ENCODE data around the gene LCN6. TPM values are rescaled to one million over a fixed set of nuclear protein-coding genes. Genes with fewer than 3 reads are reported as not detected.

LCN6 gene
- total RNA-seq, 1 experiment from 2014 or later: not detected

- TF ChIP-seq, protein P1, sequence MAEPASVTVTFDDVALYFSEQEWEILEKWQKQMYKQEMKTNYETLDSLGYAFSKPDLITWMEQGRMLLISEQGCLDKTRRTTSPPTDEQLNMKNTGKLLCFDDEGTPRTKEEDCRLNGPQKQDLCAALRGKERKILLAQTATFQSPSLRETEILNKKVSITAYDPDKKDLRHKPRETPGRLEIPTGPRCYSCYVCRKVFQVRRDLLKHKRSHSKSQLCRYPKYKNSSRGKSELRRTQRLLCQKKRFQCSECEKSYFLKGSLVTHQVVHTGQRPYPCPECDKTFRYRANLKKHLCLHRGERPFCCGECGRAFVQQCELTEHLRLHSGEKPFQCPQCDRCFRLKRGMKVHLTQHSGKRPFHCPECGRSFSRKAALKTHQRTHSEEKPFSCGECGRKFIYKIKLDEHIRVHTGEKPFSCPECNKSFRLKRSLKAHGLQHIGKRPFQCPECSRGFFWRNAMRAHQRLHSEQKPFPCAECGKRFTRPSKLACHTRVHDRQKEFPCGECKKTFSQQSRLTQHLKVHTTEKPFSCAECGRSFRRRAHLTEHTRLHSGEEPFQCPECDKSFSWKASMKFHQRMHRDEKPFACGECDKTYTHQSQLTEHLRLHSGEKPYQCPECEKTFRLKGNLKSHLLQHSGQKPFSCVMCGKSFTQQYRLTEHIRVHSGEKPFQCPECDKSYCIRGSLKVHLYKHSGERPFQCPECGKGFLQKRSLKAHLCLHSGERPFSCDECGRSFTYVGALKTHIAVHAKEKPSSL (CRISPR knock-in tag; conservative IDR thresholded peaks at IDR 0.05): no peak
- TF ChIP-seq CBFB (CRISPR knock-in tag; IDR thresholded peaks at IDR 0.05; ENCODE audit: low read depth): no peak
- TF ChIP-seq RORB (CRISPR knock-in tag; IDR thresholded peaks at IDR 0.05): no peak
- TF ChIP-seq ZSCAN18 (CRISPR knock-in tag; IDR thresholded peaks at IDR 0.05): no peak
- TF ChIP-seq CDX4 (CRISPR knock-in tag; IDR thresholded peaks at IDR 0.05; ENCODE audit: borderline replicate concordance): no peak
Observed at GRCh38 chr9:136757328-136757727, 9.0 kb upstream of the LCN6 start (continued).

DNA sequence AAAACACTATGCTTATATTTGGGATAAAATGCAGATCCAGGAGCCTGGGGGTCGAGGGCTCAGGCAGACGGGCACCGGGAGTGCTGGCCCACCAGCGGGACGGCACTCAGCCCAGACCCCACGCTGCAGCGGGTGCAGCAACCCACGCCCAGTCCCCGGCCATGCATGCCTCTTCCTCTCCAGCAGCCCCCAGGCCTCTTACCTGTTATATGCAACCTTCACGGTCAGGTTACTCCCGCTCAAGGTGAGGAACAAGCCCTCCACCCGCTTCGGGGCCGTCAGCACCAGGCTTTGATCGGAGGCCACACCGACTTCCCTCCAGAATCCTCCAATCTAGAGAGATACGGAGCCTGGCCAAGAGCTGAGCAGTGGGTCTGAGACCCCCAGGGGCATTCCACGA, 8.5 kb upstream of the LCN6 start:
- Mint-ChIP-seq H3K36me3 (peaks cover 8% of the 10 kb centered on the region), H3K27ac (no peak overlapping the region), H3K4me1 (peaks cover 8% of the 10 kb centered on the region), H3K9me3 (peaks cover 24% of the 10 kb centered on the region), H3K27me3 (ENCODE audit: low read depth) (no peaks in the 10 kb centered on the region; the same call in 1 of the 2 replicates), H3K4me3 (no peak overlapping the region)
- ChIA-PET POLR2A (no interaction called here), CTCF (interaction anchor here (0.9 to 2.2 kb wide), 3 partner anchors 20 to 51 kb away, joined by 3 to 31 read pairs (median 7); partner anchors contain the start of gene RABL6)
- DNase-seq (ENCODE audit: low spot score) (no peak), ATAC-seq (no peak)
- no peak for TF ChIP-seq ATF3 (CRISPR knock-in tag; conservative IDR thresholded peaks at IDR 0.05)
- no peak for TF ChIP-seq CTCF (IDR thresholded peaks at IDR 0.05)

- POLR2A ChIA-PET: no interaction called here
- H3K27me3 Mint-ChIP-seq (ENCODE audit: low read depth): peaks cover 3% of the 10 kb centered on the region; the same call in 1 of the 2 replicates
Observed at GRCh38 chr9:136756134-136756438, 7.8 kb upstream of the LCN6 start.

More at GRCh38 chr9:136756134-136756438, 7.8 kb upstream of the LCN6 start:
- no peak for ATAC-seq
- H3K36me3 Mint-ChIP-seq: peaks cover 11% of the 10 kb centered on the region
- no peak for TF ChIP-seq CREB1 (CRISPR knock-in tag; IDR thresholded peaks at IDR 0.05)
- TF ChIP-seq ETV6 (CRISPR knock-in tag; IDR thresholded peaks at IDR 0.05): no peak
- no peak for TF ChIP-seq ZNF396 (CRISPR knock-in tag; IDR thresholded peaks at IDR 0.05; ENCODE audit: borderline replicate concordance)
- no peak for TF ChIP-seq PREB (CRISPR knock-in tag; IDR thresholded peaks at IDR 0.05; ENCODE audit: borderline replicate concordance)
- TF ChIP-seq ZNF512 (CRISPR knock-in tag; IDR thresholded peaks at IDR 0.05; ENCODE audit: borderline replicate concordance): no peak
- TF ChIP-seq, protein P2, sequence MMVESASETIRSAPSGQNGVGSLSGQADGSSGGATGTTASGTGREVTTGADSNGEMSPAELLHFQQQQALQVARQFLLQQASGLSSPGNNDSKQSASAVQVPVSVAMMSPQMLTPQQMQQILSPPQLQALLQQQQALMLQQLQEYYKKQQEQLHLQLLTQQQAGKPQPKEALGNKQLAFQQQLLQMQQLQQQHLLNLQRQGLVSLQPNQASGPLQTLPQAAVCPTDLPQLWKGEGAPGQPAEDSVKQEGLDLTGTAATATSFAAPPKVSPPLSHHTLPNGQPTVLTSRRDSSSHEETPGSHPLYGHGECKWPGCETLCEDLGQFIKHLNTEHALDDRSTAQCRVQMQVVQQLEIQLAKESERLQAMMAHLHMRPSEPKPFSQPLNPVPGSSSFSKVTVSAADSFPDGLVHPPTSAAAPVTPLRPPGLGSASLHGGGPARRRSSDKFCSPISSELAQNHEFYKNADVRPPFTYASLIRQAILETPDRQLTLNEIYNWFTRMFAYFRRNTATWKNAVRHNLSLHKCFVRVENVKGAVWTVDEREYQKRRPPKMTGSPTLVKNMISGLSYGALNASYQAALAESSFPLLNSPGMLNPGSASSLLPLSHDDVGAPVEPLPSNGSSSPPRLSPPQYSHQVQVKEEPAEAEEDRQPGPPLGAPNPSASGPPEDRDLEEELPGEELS (CRISPR knock-in tag; IDR thresholded peaks at IDR 0.05): no peak
- TF ChIP-seq, protein P3, sequence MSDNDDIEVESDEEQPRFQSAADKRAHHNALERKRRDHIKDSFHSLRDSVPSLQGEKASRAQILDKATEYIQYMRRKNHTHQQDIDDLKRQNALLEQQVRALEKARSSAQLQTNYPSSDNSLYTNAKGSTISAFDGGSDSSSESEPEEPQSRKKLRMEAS (CRISPR knock-in tag; IDR thresholded peaks at IDR 0.05): no peak
- TF ChIP-seq, protein P4, sequence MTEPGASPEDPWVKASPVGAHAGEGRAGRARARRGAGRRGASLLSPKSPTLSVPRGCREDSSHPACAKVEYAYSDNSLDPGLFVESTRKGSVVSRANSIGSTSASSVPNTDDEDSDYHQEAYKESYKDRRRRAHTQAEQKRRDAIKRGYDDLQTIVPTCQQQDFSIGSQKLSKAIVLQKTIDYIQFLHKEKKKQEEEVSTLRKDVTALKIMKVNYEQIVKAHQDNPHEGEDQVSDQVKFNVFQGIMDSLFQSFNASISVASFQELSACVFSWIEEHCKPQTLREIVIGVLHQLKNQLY (CRISPR knock-in tag; IDR thresholded peaks at IDR 0.05): no peak
- no peak for TF ChIP-seq GRHL2 (CRISPR knock-in tag; IDR thresholded peaks at IDR 0.05; ENCODE audit: insufficient replicate concordance, severe bottlenecking)
- TF ChIP-seq CBFB (CRISPR knock-in tag; IDR thresholded peaks at IDR 0.05; ENCODE audit: low read depth): no peak
- TF ChIP-seq FOXJ3 (CRISPR knock-in tag; IDR thresholded peaks at IDR 0.05; ENCODE audit: borderline replicate concordance): no peak
- TF ChIP-seq SMAD4 (CRISPR knock-in tag; IDR thresholded peaks at IDR 0.05): no peak
- no peak for DNase-seq (ENCODE audit: low spot score)
- peaks cover 7% of the 10 kb centered on the region for H3K4me1 Mint-ChIP-seq
- H3K9me3 Mint-ChIP-seq: peaks cover 31% of the 10 kb centered on the region
- CTCF ChIA-PET: no interaction called here
- H3K27ac Mint-ChIP-seq: no peak overlapping the region
- no peak overlapping the region for H3K4me3 Mint-ChIP-seq

Data from WTC11 (cell line).